ENCODE data around the gene ZDHHC4. TPM values are rescaled to one million over a fixed set of nuclear protein-coding genes. Genes with fewer than 3 reads are reported as not detected.
A peak's percentile ranks its signal among the peaks of the same experiment; 100 is the strongest.
"Not testable (repeated sequence)": the region's sequence is repeated elsewhere in the genome, so short reads cannot be mapped to it uniquely, and the experiment has no call there.

ZDHHC4 gene
- total RNA-seq, 1 experiment from 2014 or later: 96.1 TPM

DNA sequence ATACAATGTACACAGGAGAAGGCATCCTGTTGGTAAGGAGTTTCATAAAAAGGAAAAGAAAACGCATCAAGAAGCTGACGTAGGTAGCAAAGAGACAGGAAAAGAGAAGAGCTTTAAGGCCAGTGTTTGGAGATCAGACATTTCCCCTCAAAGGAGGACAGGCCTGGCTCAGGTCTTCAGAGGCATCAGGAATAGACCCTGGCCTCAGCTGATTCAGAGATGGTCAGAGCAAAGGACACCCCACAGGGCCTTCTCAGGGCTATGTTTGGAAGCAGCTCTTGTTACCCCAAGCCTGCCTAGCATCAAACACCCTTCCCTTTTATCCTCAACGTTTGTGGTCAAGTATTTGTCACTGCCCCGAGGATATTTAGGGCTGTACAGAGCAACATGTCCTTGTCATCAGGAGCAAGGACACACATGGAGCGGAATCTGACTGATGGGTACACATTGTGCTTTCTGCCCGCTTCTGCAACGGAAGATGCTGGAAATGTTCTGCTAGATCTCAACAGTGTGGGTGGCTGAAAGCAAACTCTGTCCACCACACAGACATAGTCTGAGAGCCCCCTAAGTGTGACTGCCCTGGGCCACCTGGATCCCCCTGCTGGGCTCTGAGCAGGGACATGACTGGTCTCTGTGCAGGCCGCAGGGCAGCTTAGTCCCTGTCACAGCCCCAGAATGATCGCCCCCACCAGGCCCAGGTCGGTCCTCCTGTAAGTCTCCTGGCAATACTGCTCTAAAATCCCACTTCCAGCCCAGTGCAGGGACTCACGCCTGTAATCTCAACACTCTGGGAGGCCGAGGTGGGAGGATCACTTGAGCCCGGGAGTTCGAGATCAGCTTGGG lies 1.0 kb upstream of the ZDHHC4 start:
- CTCF ChIA-PET: interaction anchor here (0.6 kb wide), 1 partner anchor 16 kb away, joined by 6 read pairs; no protein-coding TSS in a partner anchor
- Histone ChIP-seq H3K27ac (no peak overlapping the region), H2AFZ (peak overlapping the region; percentile 72)

DNA sequence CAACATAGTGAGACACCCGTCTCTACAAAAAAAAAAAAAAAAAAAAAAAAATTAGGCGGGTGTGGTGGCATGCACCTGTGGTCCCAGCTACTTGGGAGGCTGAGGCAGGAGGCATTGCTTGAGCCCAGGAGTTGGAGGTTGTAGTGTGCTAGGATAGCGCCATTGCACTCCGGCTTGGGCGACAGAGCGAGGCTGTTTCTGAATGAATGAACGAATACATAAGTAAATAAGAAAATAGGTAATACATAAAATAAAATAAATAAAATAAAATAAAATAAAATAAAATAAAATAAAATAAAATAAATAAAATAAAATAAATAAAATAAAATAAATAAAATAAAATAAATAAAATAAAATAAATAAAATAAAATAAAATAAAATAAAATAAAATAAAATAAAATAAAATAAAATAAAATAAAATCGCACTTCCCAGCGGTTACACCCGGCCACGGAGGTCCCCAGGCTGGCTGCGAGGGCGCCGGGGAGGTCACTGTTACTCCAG lies 336 bp upstream of the ZDHHC4 start:
- DNase-seq; H4K20me1 ChIP-seq (ENCODE audit: insufficient read depth); POLR2A ChIA-PET (ENCODE audit: unreplicated experiment); H3K27me3 ChIP-seq (ENCODE audit: insufficient read depth, low read depth); H3K79me2 ChIP-seq (ENCODE audit: low read depth); H3K9me3 ChIP-seq (ENCODE audit: insufficient read depth, low read depth); H3K9me2 ChIP-seq (ENCODE audit: insufficient read depth); BruUV-seq (replicated peaks); H3K36me3 ChIP-seq (ENCODE audit: low read depth): not testable (repeated sequence)
- H3K4me1 ChIP-seq (replicated peaks; ENCODE audit: insufficient read depth): peaks cover 17% of the 10 kb centered on the region
- peak overlapping the region; percentile 72 for H3K27ac ChIP-seq
- intact Hi-C loops (cut with micrococcal nuclease; ENCODE audit: unreplicated experiment): loop anchor here (10.0 kb wide), 1 partner anchor 62 kb away; no protein-coding TSS in a partner anchor
- H3K4me3 ChIP-seq: peak overlapping the region; percentile 82
- peak overlapping the region; percentile 91 for H2AFZ ChIP-seq
- H3K4me2 ChIP-seq: peak overlapping the region; percentile 72
- CTCF ChIA-PET: interaction anchor here (0.6 kb wide), 1 partner anchor 32 kb away, joined by 4 read pairs; no protein-coding TSS in a partner anchor
- peaks cover 27% of the 10 kb centered on the region; the same call in 1 of the 2 replicates for H3F3A ChIP-seq (ENCODE audit: insufficient read depth, low read depth)

More for the DNA sequence above, 1.0 kb upstream of the ZDHHC4 start:
- Histone ChIP-seq H4K20me1 (ENCODE audit: insufficient read depth) (no peaks in the 10 kb centered on the region), H3K36me3 (ENCODE audit: low read depth) (no peaks in the 10 kb centered on the region), H3K4me3 (peak overlapping the region; percentile 56; the same call in 1 of the 2 replicates), H3K4me1 (replicated peaks; ENCODE audit: insufficient read depth) (peaks cover 17% of the 10 kb centered on the region), H3K79me2 (ENCODE audit: low read depth) (no peaks in the 10 kb centered on the region), H3K9me3 (ENCODE audit: insufficient read depth, low read depth) (no peaks in the 10 kb centered on the region), H3F3A (ENCODE audit: insufficient read depth, low read depth) (peaks cover 27% of the 10 kb centered on the region; the same call in 1 of the 2 replicates), H3K4me2 (peak overlapping the region; percentile 72), H3K9me2 (ENCODE audit: insufficient read depth) (no peaks in the 10 kb centered on the region), H3K27me3 (ENCODE audit: insufficient read depth, low read depth) (no peaks in the 10 kb centered on the region)
- intact Hi-C loops (cut with micrococcal nuclease; ENCODE audit: unreplicated experiment): loop anchor here (10.0 kb wide), 1 partner anchor 61 kb away; no protein-coding TSS in a partner anchor
- TF ChIP-seq EZH2 (IDR thresholded peaks at IDR 0.05; ENCODE audit: low read depth): no peak
- TF ChIP-seq, protein P1, sequence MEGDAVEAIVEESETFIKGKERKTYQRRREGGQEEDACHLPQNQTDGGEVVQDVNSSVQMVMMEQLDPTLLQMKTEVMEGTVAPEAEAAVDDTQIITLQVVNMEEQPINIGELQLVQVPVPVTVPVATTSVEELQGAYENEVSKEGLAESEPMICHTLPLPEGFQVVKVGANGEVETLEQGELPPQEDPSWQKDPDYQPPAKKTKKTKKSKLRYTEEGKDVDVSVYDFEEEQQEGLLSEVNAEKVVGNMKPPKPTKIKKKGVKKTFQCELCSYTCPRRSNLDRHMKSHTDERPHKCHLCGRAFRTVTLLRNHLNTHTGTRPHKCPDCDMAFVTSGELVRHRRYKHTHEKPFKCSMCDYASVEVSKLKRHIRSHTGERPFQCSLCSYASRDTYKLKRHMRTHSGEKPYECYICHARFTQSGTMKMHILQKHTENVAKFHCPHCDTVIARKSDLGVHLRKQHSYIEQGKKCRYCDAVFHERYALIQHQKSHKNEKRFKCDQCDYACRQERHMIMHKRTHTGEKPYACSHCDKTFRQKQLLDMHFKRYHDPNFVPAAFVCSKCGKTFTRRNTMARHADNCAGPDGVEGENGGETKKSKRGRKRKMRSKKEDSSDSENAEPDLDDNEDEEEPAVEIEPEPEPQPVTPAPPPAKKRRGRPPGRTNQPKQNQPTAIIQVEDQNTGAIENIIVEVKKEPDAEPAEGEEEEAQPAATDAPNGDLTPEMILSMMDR (conservative IDR thresholded peaks at IDR 0.05): no peak
- POLR2A ChIA-PET (ENCODE audit: unreplicated experiment): interaction anchor here (0.6 kb wide), 1 partner anchor 17 kb away, joined by 4 read pairs; no protein-coding TSS in a partner anchor
- TSS peak; percentile 78 for BruUV-seq (replicated peaks)
- DNase-seq: peak in 1 of 2 experiments; percentile 53

DNA sequence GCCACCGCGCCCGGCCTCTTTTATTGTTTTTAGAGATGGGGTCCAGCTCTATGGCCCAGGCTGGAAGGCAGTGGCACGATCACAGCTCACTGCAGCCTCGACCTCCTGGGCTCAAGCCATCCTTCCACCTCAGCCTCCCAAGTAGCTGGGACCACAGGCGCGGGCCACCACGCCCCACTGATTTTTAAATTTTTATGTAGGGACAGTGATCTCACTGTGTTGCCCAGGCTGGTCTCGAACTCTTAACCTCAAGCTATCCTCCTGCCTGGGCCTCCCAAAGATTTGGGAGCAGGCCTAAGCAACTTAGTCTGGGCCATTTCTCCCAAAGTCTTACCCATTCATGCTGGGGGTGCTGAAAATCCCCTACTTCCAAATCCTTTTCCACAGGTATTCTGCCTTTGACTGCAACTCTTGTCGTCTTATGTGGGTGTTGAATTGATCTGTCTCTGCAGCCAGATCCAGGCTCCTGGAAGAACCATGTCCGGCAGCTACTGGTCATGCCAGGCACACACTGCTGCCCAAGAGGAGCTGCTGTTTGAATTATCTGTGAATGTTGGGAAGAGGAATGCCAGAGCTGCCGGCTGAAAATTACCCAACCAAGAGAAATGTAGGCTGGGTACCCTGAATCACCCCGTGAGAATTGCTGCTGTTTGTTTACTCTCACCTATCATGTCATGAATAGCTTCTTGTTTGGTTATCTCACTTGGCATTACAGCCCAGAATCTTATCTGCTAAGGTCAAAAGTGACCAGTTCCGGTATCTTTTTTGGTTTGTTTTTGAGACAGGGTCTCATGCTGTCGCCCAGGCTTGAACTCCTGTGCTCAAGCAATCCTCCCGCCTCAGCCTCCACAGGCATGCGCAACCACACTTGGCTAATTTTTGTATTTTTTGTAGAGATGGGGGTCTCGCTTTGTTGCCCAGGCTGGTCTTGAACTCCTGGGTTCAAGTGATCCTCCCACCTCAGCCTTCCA lies 1.1 kb downstream of the ZDHHC4 start:
- Histone ChIP-seq H3K36me3 (ENCODE audit: low read depth) (peaks cover 7% of the 10 kb centered on the region; the same call in 1 of the 2 replicates), H3K4me2 (peak overlapping the region; percentile 72), H4K20me1 (ENCODE audit: insufficient read depth) (no peaks in the 10 kb centered on the region), H3K27me3 (ENCODE audit: insufficient read depth, low read depth) (no peaks in the 10 kb centered on the region), H3K4me1 (replicated peaks; ENCODE audit: insufficient read depth) (peaks cover 17% of the 10 kb centered on the region), H3F3A (ENCODE audit: insufficient read depth, low read depth) (peaks cover 27% of the 10 kb centered on the region; the same call in 1 of the 2 replicates), H3K9me3 (ENCODE audit: insufficient read depth, low read depth) (no peaks in the 10 kb centered on the region), H2AFZ (no peak overlapping the region; the same call in 1 of the 2 replicates), H3K9me2 (ENCODE audit: insufficient read depth) (no peaks in the 10 kb centered on the region), H3K79me2 (ENCODE audit: low read depth) (no peaks in the 10 kb centered on the region), H3K27ac (peak overlapping the region; percentile 72), H3K4me3 (peak overlapping the region; percentile 82)
- CTCF ChIA-PET: interaction anchor here (0.6 kb wide), 1 partner anchor 11 kb away, joined by 3 read pairs; the partner anchor contains the start of gene INTS15
- BruUV-seq (replicated peaks): TSS peak; percentile 41
- POLR2A ChIA-PET (ENCODE audit: unreplicated experiment): interaction anchor here (0.6 kb wide), 1 partner anchor 859 kb away, joined by 3 read pairs; no protein-coding TSS in a partner anchor
- intact Hi-C loops (cut with micrococcal nuclease; ENCODE audit: unreplicated experiment): loop anchor here (10.0 kb wide), 1 partner anchor 64 kb away; no protein-coding TSS in a partner anchor
- TF ChIP-seq EZH2 (IDR thresholded peaks at IDR 0.05; ENCODE audit: low read depth): no peak
- TF ChIP-seq, protein P1 (conservative IDR thresholded peaks at IDR 0.05): no peak
- DNase-seq: peak in 1 of 2 experiments; percentile 54
